Measurements from ENCODE around the gene PTH.

GRCh38 chr11:13479688-13480087 is 16.1 kb downstream of the PTH start:
- TF ChIP-seq POLR2A (IDR thresholded peaks at IDR 0.05), result no peak
- TF ChIP-seq, protein P1, sequence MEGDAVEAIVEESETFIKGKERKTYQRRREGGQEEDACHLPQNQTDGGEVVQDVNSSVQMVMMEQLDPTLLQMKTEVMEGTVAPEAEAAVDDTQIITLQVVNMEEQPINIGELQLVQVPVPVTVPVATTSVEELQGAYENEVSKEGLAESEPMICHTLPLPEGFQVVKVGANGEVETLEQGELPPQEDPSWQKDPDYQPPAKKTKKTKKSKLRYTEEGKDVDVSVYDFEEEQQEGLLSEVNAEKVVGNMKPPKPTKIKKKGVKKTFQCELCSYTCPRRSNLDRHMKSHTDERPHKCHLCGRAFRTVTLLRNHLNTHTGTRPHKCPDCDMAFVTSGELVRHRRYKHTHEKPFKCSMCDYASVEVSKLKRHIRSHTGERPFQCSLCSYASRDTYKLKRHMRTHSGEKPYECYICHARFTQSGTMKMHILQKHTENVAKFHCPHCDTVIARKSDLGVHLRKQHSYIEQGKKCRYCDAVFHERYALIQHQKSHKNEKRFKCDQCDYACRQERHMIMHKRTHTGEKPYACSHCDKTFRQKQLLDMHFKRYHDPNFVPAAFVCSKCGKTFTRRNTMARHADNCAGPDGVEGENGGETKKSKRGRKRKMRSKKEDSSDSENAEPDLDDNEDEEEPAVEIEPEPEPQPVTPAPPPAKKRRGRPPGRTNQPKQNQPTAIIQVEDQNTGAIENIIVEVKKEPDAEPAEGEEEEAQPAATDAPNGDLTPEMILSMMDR (IDR thresholded peaks at IDR 0.05), result no peak
